ENCODE results near the gene SLC18A2.

GRCh38 chr10:117266812-117267211 is 25.9 kb downstream of the SLC18A2 start:
- TF ChIP-seq SUZ12 (IDR thresholded peaks at IDR 0.05; ENCODE audit: extremely low read depth, insufficient read depth, insufficient read length): no peak
- no peak for TF ChIP-seq ZNF274 (IDR thresholded peaks at IDR 0.05; ENCODE audit: low read depth, low read length)
